Esophagus squamous epithelium (tissue), 5 donors: ENCODE results near the gene CNOT6. TPM values are rescaled to one million over a fixed set of nuclear protein-coding genes. Genes with fewer than 3 reads are reported as not detected.

Experiments used
- DNase-seq: peaks from one replicate; lab custom pipeline; 2025; lab: John Stamatoyannopoulos, UW
- H3K27ac ChIP-seq, 4 donors: fragments of 200-600 bp; sonication (generic); one replicate each; pipeline ENCODE4 v1.5.1; 2016 to 2019; ENCODE audit warnings: mild to moderate bottlenecking in 1 of 4
- H3K27me3 ChIP-seq, 4 donors: fragments of 200-600 bp; sonication (generic); 1 replicate in 3 of 4; 2 replicates in 1 of 4; pipeline versions ENCODE4 v1.5.1 to v1.6.0; 2017 to 2021; ENCODE audit warnings: antibody characterized with exemption in 1 of 4
- H3K36me3 ChIP-seq, 3 donors: fragments of 200-600 bp; sonication (generic); one replicate each; pipeline ENCODE4 v1.5.1; 2016 to 2019
- H3K4me1 ChIP-seq, 3 donors: fragments of 200-600 bp; sonication (generic); one replicate each; pipeline ENCODE4 v1.5.1; 2017 to 2019
- H3K4me3 ChIP-seq, 4 donors: fragments of 200-600 bp; sonication (generic); 1 replicate in 3 of 4; 2 replicates in 1 of 4; pipeline ENCODE4 v1.5.1; 2016 to 2019; ENCODE audit warnings: mild to moderate bottlenecking in 2 of 4, moderate library complexity in 1 of 4
- H3K9me3 ChIP-seq, 3 donors: fragments of 200-600 bp; sonication (generic); one replicate each; pipeline ENCODE4 v1.5.1; 2016 to 2019
- POLR2A ChIP-seq, 4 donors: fragments of 450-650 bp; IDR thresholded peaks; one replicate each; pipeline ENCODE4 v1.6.1; 2017; ENCODE audit warnings: antibody characterized with exemption in 4 of 4, mild to moderate bottlenecking in 4 of 4, moderate library complexity in 3 of 4
- WGBS, 2 donors: methylation state at CpG; one replicate each; pipeline ENCODE4 v1.1.5; 2018; 5-methylcytosine and 5-hydroxymethylcytosine counted together
- intact Hi-C: fragments of 100-400 bp; cut with DNase I; formaldehyde crosslinking; loops from one replicate; pipeline ENCODE4 v1.15.0; 2022
- total RNA-seq, 4 donors: library from RNA; depleted of rRNA; stranded (reverse); fragments of >200 nt; gene quantifications; one replicate each; pipeline ENCODE4 v1.1.0, GENCODE V29; 2016
- TF ChIP-seq, protein P1 (sequence below), 6 experiments: fragments of 450-650 bp in 4 of 6; fragments of 200-600 bp in 2 of 6; sonication (generic) in 2 of 6; IDR thresholded peaks; one replicate each; pipeline ENCODE4 v1.5.1; 2016 to 2019; ENCODE audit warnings: antibody characterized with exemption in 6 of 6, mild to moderate bottlenecking in 4 of 6, moderate library complexity in 4 of 6
- donor health status: DM: yes; HTN: yes; CAD: no.

CNOT6 gene
- total RNA-seq, 4 donors from 2014 or later, result 11.8 to 27.5 (median 16.5) TPM

DNA sequence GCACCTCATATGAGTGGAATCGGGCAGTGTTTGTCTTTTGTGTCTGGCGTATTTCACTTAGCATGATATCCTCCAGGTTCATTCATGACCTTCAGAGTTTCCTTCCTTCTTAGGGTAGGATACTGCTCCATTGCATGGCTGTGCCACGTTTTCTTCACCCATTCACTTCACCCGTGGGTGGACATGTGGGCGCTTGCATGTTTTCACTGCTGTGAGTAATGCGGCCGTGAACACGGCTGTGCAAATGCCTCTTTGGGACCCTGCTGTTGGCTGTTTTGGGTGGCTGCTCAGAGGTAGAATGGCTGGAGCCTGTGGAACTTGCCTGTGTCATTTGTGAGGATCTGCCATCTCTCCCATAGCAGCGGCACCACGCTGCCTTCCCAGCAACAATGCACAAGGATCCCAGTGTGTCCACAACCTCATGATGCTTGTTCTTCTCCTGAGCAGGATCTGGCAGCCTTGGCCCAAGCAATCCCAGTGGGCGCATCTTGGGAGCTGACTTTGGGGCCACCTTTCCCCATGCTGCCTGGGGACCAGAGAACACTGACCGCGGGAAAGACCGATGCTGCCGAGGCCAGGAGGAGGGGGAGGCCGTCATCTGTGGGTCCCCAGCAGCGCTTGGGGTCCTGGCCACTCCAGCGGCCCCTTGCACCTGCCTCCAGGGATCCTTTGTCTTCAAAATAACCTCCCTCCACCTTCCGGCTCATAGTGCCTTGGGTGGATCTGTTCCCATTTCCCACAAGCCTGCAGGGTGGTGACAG is 99.4 kb downstream of the CNOT6 start:
- WGBS, 2 donors, result 72 to 76% methylated on average over 6 to 16 of the region's 19 CpGs
- Histone ChIP-seq H3K4me1 (peaks cover 15 to 23% (median 21%) of the 10 kb centered on the region in 3 donors), H3K27ac (no peak overlapping the region), H3K4me3 (no peak overlapping the region), H3K36me3 (no peaks in the 10 kb centered on the region), H3K9me3 (no peaks in the 10 kb centered on the region), H3K27me3 (peaks cover 6 to 60% (median 14%) of the 10 kb centered on the region in 4 donors)
- no peak for DNase-seq
- TF ChIP-seq, protein P1, sequence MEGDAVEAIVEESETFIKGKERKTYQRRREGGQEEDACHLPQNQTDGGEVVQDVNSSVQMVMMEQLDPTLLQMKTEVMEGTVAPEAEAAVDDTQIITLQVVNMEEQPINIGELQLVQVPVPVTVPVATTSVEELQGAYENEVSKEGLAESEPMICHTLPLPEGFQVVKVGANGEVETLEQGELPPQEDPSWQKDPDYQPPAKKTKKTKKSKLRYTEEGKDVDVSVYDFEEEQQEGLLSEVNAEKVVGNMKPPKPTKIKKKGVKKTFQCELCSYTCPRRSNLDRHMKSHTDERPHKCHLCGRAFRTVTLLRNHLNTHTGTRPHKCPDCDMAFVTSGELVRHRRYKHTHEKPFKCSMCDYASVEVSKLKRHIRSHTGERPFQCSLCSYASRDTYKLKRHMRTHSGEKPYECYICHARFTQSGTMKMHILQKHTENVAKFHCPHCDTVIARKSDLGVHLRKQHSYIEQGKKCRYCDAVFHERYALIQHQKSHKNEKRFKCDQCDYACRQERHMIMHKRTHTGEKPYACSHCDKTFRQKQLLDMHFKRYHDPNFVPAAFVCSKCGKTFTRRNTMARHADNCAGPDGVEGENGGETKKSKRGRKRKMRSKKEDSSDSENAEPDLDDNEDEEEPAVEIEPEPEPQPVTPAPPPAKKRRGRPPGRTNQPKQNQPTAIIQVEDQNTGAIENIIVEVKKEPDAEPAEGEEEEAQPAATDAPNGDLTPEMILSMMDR (IDR thresholded peaks at IDR 0.05), result no peak
- TF ChIP-seq POLR2A (IDR thresholded peaks at IDR 0.05), result no peak
- intact Hi-C loops, result no loop called here

DNA sequence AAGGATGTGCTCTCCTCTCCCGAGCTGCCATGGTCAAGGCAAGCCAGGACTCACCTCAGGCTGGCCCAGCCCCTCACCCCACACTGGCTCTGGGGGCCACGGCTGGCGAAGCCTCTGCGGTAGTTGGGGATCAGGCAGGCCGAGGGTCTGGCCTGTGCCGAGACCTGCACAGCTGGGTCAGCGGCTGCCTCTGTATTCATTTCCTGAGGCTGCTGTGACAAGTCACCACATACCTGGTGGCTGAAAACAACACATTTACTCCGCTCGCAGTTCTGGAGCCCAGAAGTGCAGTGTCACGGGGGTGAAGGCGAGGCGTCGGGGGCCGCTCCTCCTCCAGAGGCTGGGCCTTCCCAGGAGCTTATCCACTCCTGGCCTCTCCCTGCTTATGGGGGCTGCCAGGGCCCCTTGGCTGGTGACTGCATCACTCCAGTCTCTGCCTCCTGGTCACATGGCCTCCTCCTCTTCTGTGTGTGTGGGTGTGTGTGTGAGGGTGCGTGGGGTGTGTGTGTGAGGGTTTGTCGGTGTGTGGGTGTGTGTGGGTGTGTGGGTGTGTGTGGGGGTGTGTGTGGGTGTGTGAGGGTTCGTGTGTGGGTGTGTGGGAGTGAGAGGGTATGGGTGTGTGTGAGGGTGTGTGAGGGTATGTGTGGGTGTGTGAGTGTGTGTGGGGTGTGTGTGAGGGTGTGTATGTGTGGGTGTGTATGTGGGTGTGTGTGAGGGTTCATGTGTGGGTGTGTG is 100.3 kb downstream of the CNOT6 start:
- 33 to 70% methylated on average over 2 to 15 of the region's 17 CpGs for WGBS, 2 donors
- Histone ChIP-seq H3K36me3 (no peaks in the 10 kb centered on the region), H3K27me3 (peaks cover 6 to 51% (median 14%) of the 10 kb centered on the region in 4 donors), H3K4me3 (no peak overlapping the region), H3K4me1 (peaks cover 15 to 23% (median 21%) of the 10 kb centered on the region in 3 donors), H3K27ac (no peak overlapping the region), H3K9me3 (no peaks in the 10 kb centered on the region)
- DNase-seq, result no peak
- TF ChIP-seq, protein P1 (IDR thresholded peaks at IDR 0.05), result no peak
- no peak for TF ChIP-seq POLR2A (IDR thresholded peaks at IDR 0.05)
- intact Hi-C loops, result no loop called here

DNA sequence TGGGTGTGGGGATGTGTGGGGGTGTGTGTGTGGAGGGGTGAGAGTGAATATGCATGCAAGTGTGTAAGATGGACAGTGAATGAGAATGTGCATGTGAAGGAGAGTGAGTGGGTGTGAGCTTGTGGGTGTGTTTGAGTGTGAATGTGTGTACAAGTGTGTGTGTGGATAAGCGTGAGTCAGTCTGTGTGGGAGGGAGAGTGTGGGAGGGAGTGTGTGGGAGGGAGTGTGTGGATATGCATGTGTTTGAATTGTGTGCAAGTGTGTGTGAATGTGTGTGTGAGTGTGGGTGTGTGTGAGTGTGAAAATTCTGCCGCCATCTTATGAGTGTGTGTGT is 100.8 kb downstream of the CNOT6 start:
- intact Hi-C loops, result no loop called here
- 59 to 80% methylated on average over 2 of the region's 2 CpGs for WGBS, 2 donors
- H3K4me3 ChIP-seq, result no peak overlapping the region
- H3K27me3 ChIP-seq, result peaks cover 6 to 46% (median 11%) of the 10 kb centered on the region in 4 donors
- no peaks in the 10 kb centered on the region for H3K36me3 ChIP-seq
- no peak overlapping the region for H3K27ac ChIP-seq
- H3K4me1 ChIP-seq, result peaks cover 15 to 19% (median 17%) of the 10 kb centered on the region in 3 donors
- TF ChIP-seq, protein P1 (IDR thresholded peaks at IDR 0.05), result no peak
- no peak for TF ChIP-seq POLR2A (IDR thresholded peaks at IDR 0.05)
- H3K9me3 ChIP-seq, result no peaks in the 10 kb centered on the region
- DNase-seq, result no peak

DNA sequence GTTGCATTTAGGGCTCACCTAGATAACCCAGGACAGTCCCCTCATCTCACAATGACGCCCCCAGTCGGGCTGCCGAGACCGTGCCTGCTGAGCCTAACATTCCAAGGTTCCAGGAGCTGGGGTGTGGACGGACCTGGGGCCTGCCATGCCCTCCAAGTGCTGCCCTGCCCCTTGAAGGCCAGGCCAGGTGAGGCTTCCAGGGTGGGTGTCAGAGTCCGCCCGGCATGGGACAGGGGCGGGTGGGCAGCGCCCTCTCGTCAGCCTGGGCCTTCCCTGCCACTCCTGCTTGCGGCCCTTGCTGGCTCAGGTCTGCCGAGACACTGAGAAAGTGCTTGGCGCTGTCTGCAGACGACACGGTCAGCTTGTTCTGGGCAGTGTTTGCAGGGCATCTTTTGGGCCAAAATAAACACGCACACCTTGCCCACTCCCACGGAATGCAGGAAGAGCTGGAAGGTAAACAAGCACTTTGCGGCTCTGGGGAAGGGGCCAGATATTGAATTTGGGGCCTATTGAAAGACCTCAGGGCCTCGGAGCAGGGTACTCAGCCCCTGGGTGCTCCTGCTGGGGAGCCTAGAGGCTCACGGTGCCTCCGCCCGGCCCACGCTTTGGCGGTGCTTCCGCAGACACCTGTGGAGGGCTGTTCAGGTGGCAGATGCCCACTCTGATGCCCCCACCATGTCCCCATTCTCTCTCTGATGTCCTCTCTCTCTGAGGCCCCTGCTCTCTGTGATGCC is 101.4 kb downstream of the CNOT6 start:
- no peak overlapping the region for H3K4me3 ChIP-seq
- TF ChIP-seq POLR2A (IDR thresholded peaks at IDR 0.05), result no peak
- TF ChIP-seq, protein P1 (IDR thresholded peaks at IDR 0.05), result no peak
- intact Hi-C loops, result no loop called here
- H3K27ac ChIP-seq, result no peak overlapping the region
- H3K4me1 ChIP-seq, result peaks cover 9 to 14% (median 12%) of the 10 kb centered on the region in 3 donors
- WGBS, 2 donors, result 84 to 89% methylated on average over 14 to 20 of the region's 25 CpGs
- DNase-seq, result no peak
- no peaks in the 10 kb centered on the region for H3K9me3 ChIP-seq
- H3K36me3 ChIP-seq, result no peaks in the 10 kb centered on the region
- H3K27me3 ChIP-seq, result peaks cover under 1 to 41% (median 7%) of the 10 kb centered on the region in 4 donors
